NCI-H748 treated with DMSO at 0.1 percent for 48 hours (cell line): ENCODE results near the gene DZIP3.

Experiments
- DNase-seq: peaks from one replicate; lab custom pipeline; 2025; lab: John Stamatoyannopoulos, UW

DZIP3 gene

GRCh38 chr3:108589081-108589997, at the start of gene DZIP3, which contains the start of gene CIP2A:
TSS of gene DZIP3 (plus strand) at chr3:108589722. CDS start at chr3:108605407, 15,685 bp downstream.
TSS of gene CIP2A (minus strand) at chr3:108589438. CDS start at chr3:108589375, 63 bp downstream.
- peak; percentile 76 for DNase-seq

GRCh38 chr3:108546247-108546646, 43.3 kb upstream of the DZIP3 start:
- DNase-seq: no peak

GRCh38 chr3:108546692-108547091, 42.8 kb upstream of the DZIP3 start:
- no peak for DNase-seq

GRCh38 chr3:108548304-108548703, 41.2 kb upstream of the DZIP3 start:
- no peak for DNase-seq

GRCh38 chr3:108548886-108549285, 40.6 kb upstream of the DZIP3 start:
- DNase-seq: no peak

GRCh38 chr3:108552267-108553159, 37.0 kb upstream of the DZIP3 start:
- DNase-seq: peak; percentile 4

- no peak for DNase-seq
These were observed 35.3 kb upstream of the DZIP3 start for GRCh38 chr3:108554229-108554628.

- no peak for DNase-seq
These were observed 34.5 kb upstream of the DZIP3 start for GRCh38 chr3:108554913-108555571.

- DNase-seq: no peak
These were observed 33.4 kb upstream of the DZIP3 start for GRCh38 chr3:108555966-108556581.

- DNase-seq: no peak
These were observed 27.0 kb upstream of the DZIP3 start for GRCh38 chr3:108562565-108562964.

- no peak for DNase-seq
These were observed 25.0 kb upstream of the DZIP3 start for GRCh38 chr3:108564564-108564963.

GRCh38 chr3:108565506-108565905, 24.0 kb upstream of the DZIP3 start:
- no peak for DNase-seq

- no peak for DNase-seq
These were observed 22.9 kb upstream of the DZIP3 start for GRCh38 chr3:108566599-108566998.

GRCh38 chr3:108569336-108569735, 20.2 kb upstream of the DZIP3 start:
- no peak for DNase-seq

- DNase-seq: no peak
These were observed 11.5 kb upstream of the DZIP3 start for GRCh38 chr3:108578064-108578463.

GRCh38 chr3:108588601-108589000, 921 bp upstream of the DZIP3 start:
- DNase-seq: no peak

GRCh38 chr3:108589998-108590323, 439 bp downstream of the DZIP3 start:
- no peak for DNase-seq

GRCh38 chr3:108590460-108590859, 938 bp downstream of the DZIP3 start:
- no peak for DNase-seq

GRCh38 chr3:108595321-108595720, 5.8 kb downstream of the DZIP3 start:
- DNase-seq: no peak

GRCh38 chr3:108598375-108598774, 8.9 kb downstream of the DZIP3 start:
- DNase-seq: no peak

- no peak for DNase-seq
These were observed 10.3 kb downstream of the DZIP3 start for GRCh38 chr3:108599677-108600409.
